NCI-H2107 treated with DMSO at 0.1 percent for 48 hours (cell line): ENCODE measurements around the gene SLC2A4RG.

ENCODE experiments used
- DNase-seq: peaks from one replicate; lab custom pipeline; 2025; ENCODE audit not compliant: unreplicated experiment; lab: John Stamatoyannopoulos, UW

The SLC2A4RG gene

DNA sequence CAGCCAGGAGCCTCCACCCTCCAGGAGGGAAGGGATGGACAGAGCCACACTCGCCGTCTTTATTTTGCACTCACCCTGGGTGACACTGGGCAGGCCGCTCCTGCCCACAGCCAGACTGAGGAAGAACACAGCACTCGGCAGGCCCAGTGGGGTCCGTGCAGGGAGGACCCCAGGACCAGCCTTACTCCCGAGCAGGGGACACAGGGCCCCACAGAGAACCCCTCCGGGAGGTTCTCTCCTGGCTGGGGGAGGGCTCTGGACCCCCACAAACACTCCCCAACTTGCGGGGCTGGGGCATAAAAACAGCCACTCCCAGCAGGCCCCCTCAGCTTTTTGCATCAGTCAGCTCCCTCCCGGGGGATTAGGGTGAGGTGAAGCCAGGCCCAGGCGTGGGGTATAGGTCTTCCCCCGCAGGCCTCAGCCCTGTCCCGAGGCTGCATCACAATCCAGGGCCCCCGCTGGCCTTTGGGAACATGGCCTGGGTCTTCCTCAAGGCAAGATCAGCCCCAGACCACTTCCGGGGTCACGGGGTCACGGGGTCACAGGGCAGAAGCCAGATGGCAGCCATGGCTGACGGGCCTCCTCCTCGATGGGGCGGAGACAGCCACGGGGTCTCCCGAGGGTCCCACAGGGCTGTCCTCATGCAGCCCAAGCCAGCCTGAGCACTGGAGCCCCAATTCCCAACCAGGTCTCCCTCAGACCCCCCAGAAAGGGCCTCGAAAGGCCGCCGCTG lies 39.9 kb upstream of the SLC2A4RG start:
- no peak for DNase-seq

DNA sequence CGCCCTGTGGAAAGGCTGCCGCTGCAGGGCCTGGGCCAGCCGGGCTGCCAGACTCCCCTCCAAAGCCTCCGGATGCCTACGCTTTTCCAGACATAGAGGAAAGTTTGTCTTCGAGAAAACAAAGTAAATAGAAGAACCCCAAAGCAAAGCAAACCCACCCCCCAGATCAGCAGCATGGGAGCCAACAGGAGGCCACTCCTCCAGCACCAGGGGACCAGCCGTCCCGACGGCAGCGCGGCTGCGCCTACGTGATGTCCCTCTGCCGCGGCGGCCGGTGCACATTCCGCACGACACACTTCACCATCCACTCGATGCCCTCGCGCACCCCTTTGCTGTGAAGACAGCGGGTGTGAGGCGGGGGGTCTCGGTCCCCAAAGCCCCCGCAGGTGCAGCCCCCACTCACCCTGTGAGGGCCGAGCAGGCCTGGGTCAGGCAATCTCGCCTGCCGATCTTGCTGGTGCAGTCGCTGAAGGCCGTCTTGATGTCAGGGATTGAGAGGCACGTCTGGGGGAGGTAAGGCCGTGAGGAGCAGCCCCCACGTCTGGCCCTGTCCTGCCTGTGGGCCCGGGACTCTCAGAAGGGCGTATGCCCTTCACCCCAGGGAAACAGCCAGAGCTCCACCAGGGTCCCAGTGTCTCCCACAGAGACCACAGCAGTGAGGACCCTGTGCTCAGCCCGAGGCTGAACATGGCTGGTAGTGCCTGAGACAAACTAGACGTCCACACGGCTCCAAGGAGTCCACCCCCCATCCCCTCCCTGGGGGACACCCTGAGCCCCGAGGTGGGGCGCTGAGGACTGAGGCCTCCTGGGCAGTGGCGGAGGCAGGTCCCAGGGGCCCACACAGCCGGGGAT lies 39.2 kb upstream of the SLC2A4RG start:
- DNase-seq = no peak

DNA sequence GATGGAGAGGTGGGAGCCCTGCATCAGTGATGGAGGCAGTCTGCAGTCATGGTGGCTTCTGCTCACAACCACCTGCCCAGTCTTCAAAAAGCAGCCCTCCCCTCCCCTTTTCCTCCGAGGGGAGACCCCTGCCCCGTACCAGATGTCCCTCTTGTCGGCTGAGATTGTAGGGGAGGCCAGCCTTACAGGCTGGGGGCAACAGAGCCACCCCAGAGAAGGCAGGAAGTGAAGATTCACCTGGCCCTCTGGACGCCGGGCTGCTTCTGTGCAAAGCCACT lies 38.6 kb upstream of the SLC2A4RG start:
- no peak for DNase-seq

DNA sequence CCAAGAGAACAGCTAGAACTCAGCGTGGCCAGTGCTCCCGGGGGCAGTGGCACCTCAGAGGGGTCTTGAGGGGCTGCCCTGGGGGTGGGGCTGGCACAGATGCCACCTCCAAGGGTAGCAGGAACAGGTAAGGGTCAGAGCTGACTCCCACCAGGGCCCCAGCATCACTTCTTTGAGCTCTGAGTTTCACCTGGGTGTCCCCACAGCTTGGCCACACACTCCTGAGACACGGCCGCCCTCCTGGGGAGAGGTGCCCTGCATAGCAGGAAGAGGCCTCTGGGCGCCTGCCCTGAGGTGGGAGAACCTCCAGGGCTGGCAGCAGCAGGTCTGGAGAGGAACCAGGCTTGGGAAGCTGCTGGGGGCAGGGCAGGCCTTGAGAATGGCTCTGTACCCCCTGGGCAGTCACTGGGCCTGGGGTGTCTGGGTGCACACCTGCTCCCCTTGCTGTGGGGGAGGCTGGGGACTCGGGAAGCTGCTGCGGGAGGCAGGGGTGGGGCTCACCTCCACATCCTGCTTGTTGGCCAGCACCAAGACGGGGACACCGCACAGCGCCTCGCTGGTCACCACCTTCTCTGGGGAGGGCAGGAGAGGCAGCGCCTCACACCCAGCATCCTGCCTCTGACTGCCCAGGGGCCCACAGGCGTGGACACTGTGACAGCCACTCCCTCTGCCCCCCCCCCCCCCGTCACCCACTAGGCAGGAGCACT lies 38.1 kb upstream of the SLC2A4RG start:
- DNase-seq = no peak

DNA sequence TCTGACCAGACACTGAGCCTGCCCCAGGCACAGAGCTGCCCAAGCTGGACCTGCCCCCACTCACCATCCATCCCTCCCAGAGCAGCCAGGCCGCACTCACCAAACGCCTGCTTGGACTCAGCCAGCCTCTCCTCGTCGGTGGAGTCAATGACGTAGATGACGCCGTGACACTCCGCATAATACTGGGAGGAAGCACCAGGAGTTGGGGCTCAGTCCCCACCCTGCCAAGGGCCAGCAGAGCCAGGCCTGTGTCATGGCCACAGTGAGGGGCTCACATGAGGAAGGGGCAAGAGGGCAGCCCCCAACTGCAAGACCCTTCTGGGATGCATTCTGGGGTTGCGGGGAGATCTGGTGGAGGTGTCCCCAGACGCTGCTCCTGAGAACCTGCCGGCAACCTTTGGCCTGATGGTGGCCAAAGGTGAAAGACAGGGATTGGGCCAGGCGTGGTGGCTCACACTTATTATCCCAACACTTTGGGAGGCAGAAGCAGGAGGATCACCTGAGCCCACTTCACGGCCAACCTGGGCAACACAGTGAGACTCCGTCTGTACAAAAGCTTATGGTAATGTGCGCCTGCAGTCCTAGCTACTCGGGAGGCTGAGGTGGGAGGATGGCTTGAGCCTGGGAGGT lies 37.4 kb upstream of the SLC2A4RG start:
- DNase-seq = no peak

DNA sequence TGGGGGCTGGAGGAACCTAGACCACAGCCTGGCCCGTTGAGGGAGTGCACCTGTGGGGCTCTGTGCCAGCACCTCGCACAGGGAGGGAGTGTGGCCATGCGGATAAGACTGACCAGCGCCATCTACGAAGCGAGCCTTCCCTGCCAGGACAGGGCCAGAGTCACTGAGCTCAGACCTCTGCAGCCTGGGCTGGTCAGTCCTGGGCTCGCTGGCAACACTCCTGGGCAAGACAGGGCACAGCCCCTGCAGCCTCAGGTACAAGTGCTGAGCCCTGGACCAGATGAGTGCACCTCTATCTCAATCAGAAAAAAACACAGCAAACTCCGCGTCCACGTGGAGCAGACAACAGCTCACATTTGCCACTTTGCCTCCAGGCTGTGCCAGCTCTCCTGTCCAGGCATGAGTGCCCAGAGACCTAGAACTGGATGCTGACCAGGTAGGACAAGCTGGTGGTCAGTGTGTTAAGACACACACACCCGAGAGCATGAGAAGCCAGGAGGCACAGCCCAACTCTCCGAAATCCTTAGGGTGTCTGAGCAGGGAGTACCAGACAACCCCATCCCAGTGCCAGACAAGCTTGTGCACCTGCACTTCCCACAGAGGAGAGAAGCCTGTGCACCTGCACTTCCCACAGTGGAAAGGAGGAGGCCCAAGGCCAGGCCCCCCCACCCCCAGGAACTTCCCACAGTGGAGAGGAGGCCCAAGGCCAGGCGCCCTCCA lies 36.7 kb upstream of the SLC2A4RG start:
- DNase-seq = no peak

DNA sequence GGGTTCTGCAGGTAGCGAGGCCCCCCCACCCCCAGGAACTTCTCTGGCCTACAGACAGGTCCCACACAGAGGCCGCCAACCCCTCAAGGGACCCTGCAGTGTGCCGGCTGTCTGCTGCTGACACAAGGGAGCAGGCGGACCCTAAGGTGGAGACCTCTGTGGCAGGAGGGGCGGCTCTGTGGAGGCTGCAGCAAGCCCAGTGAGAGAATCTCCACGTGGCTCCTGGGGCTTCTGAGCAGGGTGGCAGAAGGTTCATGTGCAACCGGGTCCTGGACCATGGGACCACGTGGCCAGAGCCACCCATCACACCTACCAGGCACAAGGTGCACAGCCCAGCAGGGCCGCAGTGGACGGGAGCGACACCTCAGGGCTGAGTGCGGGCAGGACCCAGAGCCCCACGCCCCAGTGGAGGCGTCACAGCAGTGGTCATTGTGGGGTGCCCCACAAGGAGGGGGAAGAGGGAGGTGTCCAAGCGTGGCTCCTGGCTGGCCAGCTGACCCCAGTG lies 36.1 kb upstream of the SLC2A4RG start:
- DNase-seq = no peak

DNA sequence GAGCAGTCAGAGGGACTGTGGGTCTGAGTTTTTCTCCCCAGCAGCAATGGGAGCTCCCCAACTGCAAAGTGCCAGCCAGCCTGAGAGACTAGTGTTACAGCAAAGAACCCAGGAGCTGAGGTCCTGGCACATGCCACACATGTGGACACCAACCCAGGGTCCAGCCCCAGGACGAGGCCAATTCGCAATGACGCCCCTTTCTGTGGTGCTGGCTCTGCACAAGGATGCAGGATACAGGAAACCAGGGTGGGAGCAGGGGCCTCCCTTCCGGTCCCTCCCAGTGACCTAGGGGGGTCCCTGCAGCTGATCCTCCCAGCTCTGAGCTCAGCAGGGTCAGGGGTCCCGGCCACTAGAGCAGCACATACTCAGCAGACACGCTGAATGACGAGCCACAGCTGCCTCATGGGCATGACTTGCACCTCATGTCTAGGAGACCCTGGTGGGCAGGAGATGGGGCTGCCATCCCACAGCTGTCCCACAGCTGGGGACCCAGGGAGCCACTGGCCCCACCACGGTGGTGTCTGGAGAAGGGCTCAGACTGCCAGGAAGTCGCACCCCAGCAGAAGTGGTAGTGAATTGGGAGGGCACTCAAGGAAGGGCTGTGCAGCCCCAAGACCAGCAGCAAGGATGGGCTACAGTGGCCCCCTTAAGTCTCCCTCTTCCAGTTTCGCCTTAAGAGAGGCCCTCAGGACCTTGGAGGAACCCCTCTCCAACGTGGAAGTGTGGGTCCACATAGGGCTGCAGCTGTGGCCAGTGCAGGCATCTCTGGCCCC lies 35.4 kb upstream of the SLC2A4RG start:
- no peak for DNase-seq

DNA sequence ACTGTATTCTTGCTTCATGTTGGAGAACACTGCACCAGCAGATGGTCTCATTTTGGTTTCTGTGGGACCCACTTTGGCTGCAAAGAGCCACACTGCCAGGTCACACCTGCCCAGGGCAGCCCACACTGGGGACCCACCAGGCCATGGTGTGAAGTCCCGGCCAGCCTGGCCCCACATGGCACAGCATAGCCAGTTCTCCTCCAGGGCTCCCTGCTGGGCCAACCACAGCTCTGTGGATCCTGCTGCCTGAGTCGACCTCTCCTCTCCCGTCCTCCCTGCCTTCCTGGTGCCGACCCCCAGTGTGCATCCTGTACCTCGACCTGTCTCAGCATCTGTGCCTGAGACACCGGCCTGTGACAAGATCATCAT lies 34.8 kb upstream of the SLC2A4RG start:
- no peak for DNase-seq

DNA sequence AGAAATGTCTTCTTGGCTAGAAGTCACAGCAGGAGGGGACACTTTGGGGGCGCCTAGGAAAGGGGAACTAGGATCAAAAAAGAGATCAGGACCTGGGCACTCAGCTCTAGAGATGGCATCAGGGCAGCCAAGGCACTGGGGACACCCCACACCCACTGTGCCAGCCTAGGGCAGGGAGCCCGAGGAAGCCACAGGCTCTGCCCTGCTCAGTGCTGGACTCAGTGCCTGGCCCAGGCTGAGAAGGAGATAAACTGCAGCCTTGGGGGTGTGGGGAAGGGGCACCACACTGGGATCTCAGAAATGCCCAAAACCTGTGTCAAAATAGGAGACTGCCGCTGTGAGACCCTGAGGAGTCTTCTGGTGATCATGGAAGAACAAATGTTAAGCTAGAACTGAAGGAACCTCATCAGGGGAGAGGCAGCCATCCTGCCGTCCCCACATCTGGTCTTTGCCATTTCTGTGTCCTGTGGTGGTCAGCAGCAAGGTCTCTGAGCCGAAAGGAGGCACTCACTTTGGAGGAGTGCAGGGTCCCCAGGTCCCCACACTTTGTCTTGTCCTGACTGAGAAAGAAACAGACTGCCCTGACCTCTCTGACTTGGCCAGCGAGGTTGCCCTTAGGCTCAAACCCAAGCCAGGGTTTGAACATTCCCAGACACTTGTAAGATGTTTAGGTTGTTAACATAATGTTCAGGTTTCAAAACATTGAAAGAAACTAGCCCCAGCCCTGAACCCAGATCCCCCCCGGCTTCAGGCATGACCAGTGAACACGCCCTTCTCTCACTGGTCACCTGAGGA lies 34.1 kb upstream of the SLC2A4RG start:
- no peak for DNase-seq

DNA sequence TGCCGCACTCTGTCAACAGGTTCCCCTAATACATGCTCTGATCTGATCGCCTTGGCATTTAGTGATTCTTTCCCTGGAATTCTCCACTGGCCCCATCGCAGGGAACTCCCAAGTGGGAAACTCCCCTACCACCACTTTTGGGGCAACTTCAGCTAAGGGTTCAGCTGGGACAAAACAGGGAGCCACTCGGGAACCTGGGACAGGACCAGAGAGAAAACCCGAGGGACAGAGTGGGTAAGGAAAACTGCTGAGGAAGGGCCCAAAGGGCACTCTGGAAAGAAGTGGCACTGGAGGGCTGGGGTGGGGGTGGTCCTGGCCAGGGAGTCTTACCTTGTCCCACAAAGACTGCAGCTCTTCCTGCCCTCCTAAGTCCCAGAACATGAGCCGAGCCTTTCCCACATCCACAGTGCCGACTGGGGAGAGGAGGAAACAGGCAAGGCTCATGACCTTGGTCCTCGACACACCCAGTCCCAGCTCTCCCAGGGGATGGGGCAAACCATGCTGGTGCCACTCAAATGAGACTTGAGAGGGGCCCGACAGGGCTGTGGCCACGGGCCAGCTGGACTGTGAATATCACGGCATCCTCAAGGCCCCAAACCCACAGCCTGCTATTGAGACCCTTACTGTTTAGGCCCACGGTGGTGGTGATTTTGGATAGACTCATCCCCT lies 33.4 kb upstream of the SLC2A4RG start:
- no peak for DNase-seq

DNA sequence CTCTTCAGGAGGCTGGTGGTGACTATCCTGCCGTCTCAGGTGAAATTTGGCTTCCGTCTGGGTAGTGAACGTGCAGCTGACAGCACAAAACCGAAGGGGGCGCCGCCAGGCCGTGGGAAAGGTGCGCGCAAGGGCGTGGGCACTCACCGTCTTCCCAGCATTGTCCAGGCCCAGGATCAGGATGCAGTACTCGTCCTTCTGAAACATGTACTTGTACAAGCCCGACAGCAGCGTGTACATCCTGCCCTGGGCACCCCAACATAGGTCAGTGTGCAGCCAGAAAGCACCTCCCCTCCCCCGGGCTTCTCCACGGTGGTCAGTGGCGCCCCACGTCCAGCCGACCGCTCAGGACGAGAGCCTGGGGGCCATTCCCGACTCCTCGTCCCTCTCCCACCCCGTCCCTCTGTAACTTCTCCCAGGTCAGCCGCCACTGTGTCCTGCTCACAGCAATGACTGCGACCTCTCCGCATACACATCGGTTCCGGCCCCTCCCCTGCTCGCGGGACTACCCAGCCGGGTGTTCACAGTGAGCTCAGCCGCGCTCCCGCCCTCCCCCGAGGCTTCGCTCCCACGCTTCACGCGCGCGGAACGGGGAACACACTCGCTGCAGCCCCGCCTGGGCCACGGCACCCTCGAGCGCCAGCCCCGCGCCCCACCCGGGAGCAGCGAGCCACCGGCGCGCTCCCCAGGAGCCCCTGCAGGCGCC lies 32.6 kb upstream of the SLC2A4RG start:
- peak; percentile 56 for DNase-seq

DNA sequence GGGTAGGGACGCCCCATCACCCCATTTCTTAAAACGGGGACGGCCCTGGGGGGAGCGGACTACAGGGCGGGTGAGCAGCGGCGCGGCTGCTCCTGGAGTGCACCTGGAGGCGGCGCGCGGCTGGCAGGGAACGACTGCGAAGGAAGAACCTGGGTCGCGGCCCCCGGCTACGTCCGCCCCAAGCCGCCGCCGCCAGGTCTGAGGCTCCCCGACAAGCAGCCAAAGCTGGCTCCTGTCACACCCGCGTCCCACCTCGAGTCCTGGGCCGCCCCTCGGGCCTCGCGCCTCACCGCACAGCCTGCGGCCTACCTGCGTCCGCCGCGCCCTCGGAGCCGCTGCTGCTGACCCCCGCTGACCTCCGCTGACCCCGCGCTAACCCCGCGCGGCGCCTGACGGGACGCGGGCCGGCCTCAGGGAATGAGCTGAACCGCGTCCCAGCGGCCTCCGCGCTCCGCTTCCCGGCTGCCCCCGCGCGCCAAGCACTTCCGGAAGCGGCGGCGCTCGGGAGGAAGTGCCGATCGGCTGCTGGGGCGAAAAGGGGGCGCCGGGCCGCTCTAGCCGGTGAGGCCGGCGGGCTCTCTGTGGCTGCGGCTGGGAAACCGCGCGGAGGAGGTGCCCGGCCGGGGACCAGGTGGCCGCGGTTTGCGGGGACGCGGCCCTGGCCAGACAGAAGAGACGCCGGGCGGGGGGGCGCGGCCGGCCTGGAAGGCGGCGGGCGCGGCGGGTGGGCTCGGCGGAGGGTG lies 31.8 kb upstream of the SLC2A4RG start, which contains the start of the genes ARFRP1 and ZGPAT:
Gene ARFRP1 (minus strand): TSS at position 419 of the 743 bp plus-strand sequence. CDS start 885 bp downstream, outside the sequence.
Gene ZGPAT (plus strand): TSS at position 482 of the 743 bp plus-strand sequence. CDS start 542 bp downstream, outside the sequence.
- DNase-seq = peak; percentile 31

DNA sequence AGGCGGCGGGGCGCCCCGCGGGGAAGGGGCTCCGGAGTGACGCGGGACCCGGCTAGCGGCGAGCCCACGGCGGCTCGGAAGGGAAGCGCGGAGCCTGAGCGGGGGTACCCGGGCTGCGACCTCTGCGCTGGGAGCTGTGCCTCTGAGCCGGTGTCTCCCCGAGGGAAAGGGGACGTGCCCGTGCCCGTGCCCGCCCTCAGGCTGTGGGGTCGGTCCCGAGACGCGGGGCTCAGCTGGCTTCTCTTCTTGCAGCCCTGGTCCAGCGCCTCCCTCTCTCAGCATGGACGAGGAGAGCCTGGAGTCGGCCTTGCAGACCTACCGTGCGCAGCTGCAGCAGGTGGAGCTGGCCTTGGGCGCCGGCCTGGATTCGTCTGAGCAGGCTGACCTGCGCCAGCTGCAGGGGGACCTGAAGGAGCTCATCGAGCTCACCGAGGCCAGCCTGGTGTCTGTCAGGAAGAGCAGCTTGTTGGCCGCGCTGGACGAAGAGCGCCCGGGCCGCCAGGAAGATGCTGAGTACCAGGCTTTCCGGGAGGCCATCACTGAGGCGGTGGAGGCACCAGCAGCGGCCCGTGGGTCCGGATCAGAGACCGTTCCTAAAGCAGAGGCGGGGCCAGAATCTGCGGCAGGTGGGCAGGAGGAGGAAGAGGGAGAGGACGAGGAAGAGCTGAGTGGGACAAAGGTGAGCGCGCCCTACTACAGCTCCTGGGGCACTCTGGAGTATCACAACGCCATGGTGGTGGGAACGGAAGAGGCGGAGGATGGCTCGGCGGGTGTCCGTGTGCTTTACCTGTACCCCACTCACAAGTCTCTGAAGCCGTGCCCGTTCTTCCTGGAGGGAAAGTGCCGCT lies 31.1 kb upstream of the SLC2A4RG start:
- DNase-seq = no peak

DNA sequence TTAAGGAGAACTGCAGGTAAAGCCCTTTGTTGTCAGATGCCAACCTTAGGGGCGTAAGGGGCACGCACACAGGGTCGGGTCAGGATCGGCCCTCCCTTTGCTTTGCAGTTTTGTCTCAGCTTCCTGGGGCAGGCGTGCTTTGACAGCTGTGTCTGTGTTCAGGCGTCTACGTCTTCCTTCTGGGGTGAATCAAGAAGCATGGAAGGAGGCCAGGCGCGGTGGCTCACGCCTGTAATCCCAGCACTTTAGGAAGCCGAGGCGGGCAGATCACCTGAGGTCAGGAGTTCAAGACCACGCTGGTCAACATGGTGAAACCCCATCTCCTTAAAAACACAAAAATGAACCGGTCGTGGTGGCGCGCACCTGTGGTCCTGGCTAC lies 30.4 kb upstream of the SLC2A4RG start:
- DNase-seq = no peak

DNA sequence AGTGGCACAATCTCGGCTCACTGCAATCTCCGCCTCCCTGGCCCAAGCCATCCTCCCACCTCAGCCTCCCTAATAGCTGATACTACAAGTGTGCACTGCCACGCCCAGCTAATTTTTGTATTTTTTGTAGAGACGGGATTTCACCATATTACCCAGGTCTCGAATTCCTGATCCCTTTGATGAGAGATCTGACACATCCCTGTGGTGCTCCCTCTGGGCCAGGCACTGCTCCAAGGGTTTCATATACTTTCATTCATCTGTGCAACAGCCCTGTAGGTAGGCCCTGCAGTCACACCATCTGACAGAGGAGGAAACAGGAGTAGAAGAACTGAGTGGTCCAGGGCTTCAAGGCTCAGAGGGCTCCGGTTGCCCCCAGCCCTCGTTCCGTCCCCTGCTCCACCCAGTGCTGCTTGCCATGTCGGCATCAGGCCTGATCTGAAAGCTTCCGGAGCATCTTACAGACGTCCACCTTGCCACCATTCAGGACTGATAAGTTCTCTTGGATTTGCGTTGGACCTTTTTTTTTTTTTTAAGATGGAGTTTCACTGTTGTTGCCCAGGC lies 28.4 kb upstream of the SLC2A4RG start:
- no peak for DNase-seq
